K562 (cell line): ENCODE measurements around the gene NR0B1. TPM values are rescaled to one million over a fixed set of nuclear protein-coding genes. Genes with fewer than 3 reads are reported as not detected.
A peak's percentile ranks its signal among the peaks of the same experiment; 100 is the strongest.

Experiments used
- ARID1B ChIP-seq: fragments of 450-650 bp; IDR thresholded peaks from 2 replicates; pipeline ENCODE4 v1.6.1; 2016; ENCODE audit warnings: antibody characterized with exemption, mild to moderate bottlenecking, inconsistent platforms
- ATF1 ChIP-seq, 2 experiments: fragments of 450-650 bp in 1 of 2; IDR thresholded peaks; 2 replicates each; pipeline ENCODE4 v1.6.1; 2016; ENCODE audit warnings: missing compliant biosample characterization in 1 of 2, missing genetic modification characterization in 1 of 2
- BACH1 ChIP-seq: fragments of 200-800 bp; sonication (Bioruptor generic); IDR thresholded peaks from 2 replicates; pipeline ENCODE4 v1.6.1; 2016; ENCODE audit warnings: missing genetic modification characterization, missing compliant biosample characterization
- DACH1 ChIP-seq: fragments of 450-650 bp; IDR thresholded peaks from 2 replicates; pipeline ENCODE4 v1.6.1; 2018; ENCODE audit not compliant: partially characterized antibody
- EP400 ChIP-seq: fragments of 450-650 bp; IDR thresholded peaks from 2 replicates; pipeline ENCODE4 v1.6.1; 2017; ENCODE audit warnings: antibody characterized with exemption, mild to moderate bottlenecking, moderate library complexity
- FUS ChIP-seq: fragments of 200-400 bp; formaldehyde crosslinking; optimal IDR thresholded peaks from 2 replicates; pipeline ENCODE3; 2017; ENCODE audit warnings: low read depth, low read length
- HDGF ChIP-seq: fragments of 450-650 bp; IDR thresholded peaks from 2 replicates; pipeline ENCODE4 v1.6.1; 2016
- KDM1A ChIP-seq, 2 experiments: fragments of 450-650 bp; IDR thresholded peaks; 2 replicates each; pipeline ENCODE4 v1.6.1; 2016; ENCODE audit warnings: mild to moderate bottlenecking in 2 of 2
- LARP7 ChIP-seq: fragments of 450-650 bp; IDR thresholded peaks from 2 replicates; pipeline ENCODE4 v1.6.1; 2016
- PML ChIP-seq: IDR thresholded peaks from 2 replicates; pipeline ENCODE4 v1.6.1; 2012; ENCODE audit warnings: low read length, inconsistent platforms
- RBBP5 ChIP-seq: fragments of 200-600 bp; sonication (generic); IDR thresholded peaks from 2 replicates; pipeline ENCODE4 v1.6.1; 2012; ENCODE audit warnings: borderline replicate concordance, mild to moderate bottlenecking, low read length, control low read depth, inconsistent platforms; ENCODE audit not compliant: insufficient read depth, poor library complexity, severe bottlenecking
- RCOR1 ChIP-seq, 2 experiments: IDR thresholded peaks; 2 replicates each; pipeline ENCODE4 v1.6.1; 2012; ENCODE audit warnings: low read depth in 2 of 2, low read length in 2 of 2, borderline replicate concordance in 1 of 2, improper control_type of control experiment in 1 of 2
- SMARCA5 ChIP-seq: fragments of 450-650 bp; IDR thresholded peaks from 2 replicates; pipeline ENCODE4 v1.6.1; 2016
- SP2 ChIP-seq: IDR thresholded peaks from 2 replicates; pipeline ENCODE4 v1.6.1; 2011; ENCODE audit warnings: mild to moderate bottlenecking, low read depth, low read length, moderate library complexity; ENCODE audit not compliant: poor library complexity, severe bottlenecking; ENCODE audit errors: extremely low read depth
- STAT5B ChIP-seq: fragments of 250-450 bp; sonication (Bioruptor Pico); IDR thresholded peaks from 2 replicates; pipeline ENCODE4 v1.8.0; 2021; ENCODE audit warnings: mild to moderate bottlenecking, inconsistent platforms
- ZNF12 ChIP-seq: sonication (generic); formaldehyde crosslinking; IDR thresholded peaks from 2 replicates; pipeline ENCODE4 v1.4.0; 2020; ENCODE audit warnings: mild to moderate bottlenecking, missing genetic modification reagents
- ZNF146 ChIP-seq: IDR thresholded peaks from one replicate; pipeline ENCODE4 v1.6.1; 2018; ENCODE audit warnings: missing compliant biosample characterization; ENCODE audit not compliant: unreplicated experiment
- ZNF23 ChIP-seq: fragments of 250-450 bp; sonication (Bioruptor Pico); IDR thresholded peaks from 2 replicates; pipeline ENCODE4 v1.4.0; 2020; ENCODE audit warnings: mild to moderate bottlenecking
- ZNF316 ChIP-seq: fragments of 450-650 bp; IDR thresholded peaks from 2 replicates; pipeline ENCODE4 v1.6.1; 2016
- ZNF583 ChIP-seq: fragments of 250-450 bp; sonication (Bioruptor Pico); IDR thresholded peaks from 2 replicates; pipeline ENCODE4 v1.4.0; 2020
- ZNF77 ChIP-seq: fragments of 250-450 bp; sonication (Bioruptor Pico); IDR thresholded peaks from 2 replicates; pipeline ENCODE4 v1.5.0; 2020
- polyA plus RNA-seq, 8 experiments: library from polyadenylated mRNA; depleted of rRNA in 4 of 8; stranded (reverse) in 5 of 8; unstranded in 3 of 8; fragments of >200 nt; fragmentation: Nextera tagmentation in 2 of 8; fragmentation: Illumina TruSeq in 1 of 8; extraction: Ambion mirVana in 2 of 8; extraction: Trizol in 1 of 8; gene quantifications; 2 replicates each; pipeline versions ENCODE4 v1.2.1 to v1.2.3, GENCODE V29; 2011 to 2014; ENCODE audit warnings: inconsistent platforms in 1 of 8, missing spikeins in 1 of 8
- total RNA-seq, 7 experiments: library from RNA; depleted of rRNA in 6 of 7; stranded (reverse); fragments of >200 nt in 6 of 7; fragmentation: Illumina TruSeq in 2 of 7; extraction: Trizol in 2 of 7; gene quantifications; 2 replicates each; pipeline versions ENCODE4 v1.2.1 to v1.2.3, GENCODE V29; 2011 to 2021; ENCODE audit warnings: low replicate concordance in 1 of 7
- TF ChIP-seq, protein P1 (sequence below), 2 experiments: IDR thresholded peaks in 1 of 2; conservative IDR thresholded peaks in 1 of 2; 2 replicates each; pipeline ENCODE4 v1.6.1; 2016; ENCODE audit warnings: low read depth in 2 of 2, mild to moderate bottlenecking in 1 of 2, missing compliant biosample characterization in 1 of 2, missing genetic modification characterization in 1 of 2, moderate library complexity in 1 of 2
- TF ChIP-seq, protein P2 (sequence below): sonication (generic); formaldehyde crosslinking; IDR thresholded peaks from 2 replicates; pipeline ENCODE4 v1.8.0; 2022; ENCODE audit warnings: missing genetic modification reagents, mild to moderate bottlenecking, moderate library complexity, borderline replicate concordance
- TF ChIP-seq, protein P3 (sequence below), 2 experiments: fragments of 450-650 bp in 1 of 2; sonication (generic) in 1 of 2; formaldehyde crosslinking in 1 of 2; IDR thresholded peaks in 1 of 2; conservative IDR thresholded peaks in 1 of 2; 2 replicates each; pipeline versions ENCODE4 v1.6.1 to v1.8.1; 2016 to 2023; ENCODE audit warnings: mild to moderate bottlenecking in 2 of 2, moderate library complexity in 2 of 2, inconsistent platforms in 1 of 2, missing genetic modification reagents in 1 of 2

The NR0B1 gene
- total and polyA plus RNA-seq, 9 of the 15 experiments (the other 6 are each of a cell fraction or from before 2014, with no cell fraction given) = not detected

DNA sequence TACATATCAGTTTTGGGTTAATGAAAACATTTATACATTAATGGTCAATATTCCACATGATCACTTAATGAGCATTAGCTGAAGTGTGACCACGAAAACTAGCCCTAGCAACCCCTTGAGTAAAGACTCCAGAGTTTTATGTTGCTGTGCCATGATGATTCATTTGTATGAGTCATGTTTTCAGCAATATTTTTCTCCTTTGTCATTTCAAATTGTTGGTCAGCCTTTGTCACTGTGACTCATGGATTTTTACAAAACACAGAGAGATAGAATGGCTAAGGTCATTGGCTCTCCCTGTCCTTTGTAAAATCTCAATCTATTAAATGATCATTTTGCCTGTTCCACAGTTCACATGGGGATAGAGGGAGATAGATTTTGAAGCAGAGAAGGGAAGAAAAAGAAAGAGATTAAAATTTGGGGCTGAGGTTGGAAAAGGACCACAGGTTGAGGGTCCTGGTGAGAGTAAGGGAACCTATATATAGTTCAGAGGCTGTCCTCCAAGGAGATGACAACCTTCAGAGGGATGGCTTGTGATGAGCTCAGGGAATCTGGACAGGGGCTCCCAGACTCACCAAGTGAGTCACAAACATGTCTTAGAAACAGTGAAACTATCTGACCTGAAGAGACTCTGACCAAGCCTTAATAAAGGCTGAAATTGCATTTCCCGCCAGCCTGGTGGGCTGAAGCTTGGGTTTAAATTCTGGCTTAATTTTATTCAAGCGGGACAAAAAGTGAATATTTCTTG, 25.6 kb downstream of the NR0B1 start (continued):
- TF ChIP-seq, protein P1, sequence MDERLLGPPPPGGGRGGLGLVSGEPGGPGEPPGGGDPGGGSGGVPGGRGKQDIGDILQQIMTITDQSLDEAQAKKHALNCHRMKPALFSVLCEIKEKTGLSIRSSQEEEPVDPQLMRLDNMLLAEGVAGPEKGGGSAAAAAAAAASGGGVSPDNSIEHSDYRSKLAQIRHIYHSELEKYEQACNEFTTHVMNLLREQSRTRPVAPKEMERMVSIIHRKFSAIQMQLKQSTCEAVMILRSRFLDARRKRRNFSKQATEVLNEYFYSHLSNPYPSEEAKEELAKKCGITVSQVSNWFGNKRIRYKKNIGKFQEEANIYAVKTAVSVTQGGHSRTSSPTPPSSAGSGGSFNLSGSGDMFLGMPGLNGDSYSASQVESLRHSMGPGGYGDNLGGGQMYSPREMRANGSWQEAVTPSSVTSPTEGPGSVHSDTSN (CRISPR knock-in tag; IDR thresholded peaks at IDR 0.05; ENCODE audit: low read depth) = no peak
- TF ChIP-seq, protein P1 (tag; conservative IDR thresholded peaks at IDR 0.05; ENCODE audit: low read depth) = peak; percentile 92
- TF ChIP-seq ZNF583 = no peak
- TF ChIP-seq KDM1A (IDR thresholded peaks at IDR 0.05) = peak; percentile 34 to 48; a peak in 1 of 4 replicates
- no peak for TF ChIP-seq RBBP5
- peak; percentile 96 for TF ChIP-seq ZNF316
- peak; percentile 93 for TF ChIP-seq BACH1 (tag)
- TF ChIP-seq ZNF146 (CRISPR knock-in tag) = no peak
- TF ChIP-seq, protein P2, sequence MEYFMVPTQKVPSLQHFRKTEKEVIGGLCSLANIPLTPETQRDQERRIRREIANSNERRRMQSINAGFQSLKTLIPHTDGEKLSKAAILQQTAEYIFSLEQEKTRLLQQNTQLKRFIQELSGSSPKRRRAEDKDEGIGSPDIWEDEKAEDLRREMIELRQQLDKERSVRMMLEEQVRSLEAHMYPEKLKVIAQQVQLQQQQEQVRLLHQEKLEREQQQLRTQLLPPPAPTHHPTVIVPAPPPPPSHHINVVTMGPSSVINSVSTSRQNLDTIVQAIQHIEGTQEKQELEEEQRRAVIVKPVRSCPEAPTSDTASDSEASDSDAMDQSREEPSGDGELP (CRISPR knock-in tag) = no peak
- peak; percentile 23 for TF ChIP-seq DACH1
- no peak for TF ChIP-seq SMARCA5
- peak; percentile 54 for TF ChIP-seq EP400
- TF ChIP-seq FUS = no peak
- TF ChIP-seq ZNF23 = no peak
- no peak for TF ChIP-seq ZNF77 (CRISPR knock-in tag)
- peak; percentile 86 for TF ChIP-seq ARID1B
- TF ChIP-seq SP2 = no peak
- TF ChIP-seq ATF1 (CRISPR knock-in tag; IDR thresholded peaks at IDR 0.05) = no peak
- TF ChIP-seq ATF1 (tag; IDR thresholded peaks at IDR 0.05) = peak; percentile 47; the same call in 1 of the 2 replicates
- TF ChIP-seq PML = no peak
- no peak for TF ChIP-seq STAT5B (CRISPR knock-in tag)
- no peak for TF ChIP-seq HDGF
- peak in 1 of 2 experiments; percentile 4; a peak in 1 of 4 replicates for TF ChIP-seq RCOR1 (IDR thresholded peaks at IDR 0.05; ENCODE audit: borderline replicate concordance in 1 of 2, low read depth in 2 of 2, low read length in 2 of 2)
- no peak for TF ChIP-seq LARP7
- TF ChIP-seq, protein P3, sequence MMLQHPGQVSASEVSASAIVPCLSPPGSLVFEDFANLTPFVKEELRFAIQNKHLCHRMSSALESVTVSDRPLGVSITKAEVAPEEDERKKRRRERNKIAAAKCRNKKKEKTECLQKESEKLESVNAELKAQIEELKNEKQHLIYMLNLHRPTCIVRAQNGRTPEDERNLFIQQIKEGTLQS (IDR thresholded peaks at IDR 0.05) = peak; percentile 99
- TF ChIP-seq, protein P3 (CRISPR knock-in tag; conservative IDR thresholded peaks at IDR 0.05) = peak; percentile 91
- no peak for TF ChIP-seq ZNF12 (CRISPR knock-in tag)
